Panc1 (cell line): ENCODE measurements around the gene TRAK2. TPM values are rescaled to one million over a fixed set of nuclear protein-coding genes. Genes with fewer than 3 reads are reported as not detected.

Experiments used
- ATAC-seq: fragments of 200-7000 bp; cut with Tn5 transposase; 2 replicates; pipeline ENCODE4 v1.9.1; 2020; ENCODE audit warnings: mild to moderate bottlenecking, moderate library complexity
- BruUV-seq: library from RNA; stranded (reverse); fragments of 400-500 nt; replicated peaks from 2 replicates; lab custom pipeline; 2021; lab: Mats Ljungman, UMichigan
- CTCF ChIA-PET: fragments of 300-600 bp; sonication (Branson Sonifier 250); formaldehyde crosslinking; loops from one replicate; lab custom pipeline; 2022; ENCODE audit warnings: antibody characterized with exemption; lab: Charles Lee
- POLR2A ChIA-PET: fragments of 300-600 bp; sonication (Branson Sonifier 250); formaldehyde crosslinking; loops from one replicate; lab custom pipeline; 2022; ENCODE audit warnings: antibody characterized with exemption; lab: Charles Lee
- DNase-seq: peaks from one replicate; pipeline ENCODE4 v3.0.0-alpha.2; 2010; ENCODE audit warnings: low read depth, low spot score
- H3K27ac ChIP-seq: 2 replicates; pipeline ENCODE4 v1.5.1; 2011; ENCODE audit warnings: mild to moderate bottlenecking, low read length, inconsistent platforms
- H3K27me3 ChIP-seq: fragments of 200-500 bp; sonication (Bioruptor generic); 2 replicates; pipeline ENCODE4 v1.6.0; 2014; ENCODE audit warnings: low read length, inconsistent platforms; ENCODE audit not compliant: control insufficient read depth, insufficient read depth
- H3K36me3 ChIP-seq: fragments of 200-500 bp; sonication (Bioruptor generic); 2 replicates; pipeline ENCODE4 v1.5.1; 2014; ENCODE audit warnings: inconsistent platforms, mild to moderate bottlenecking, low read length, moderate library complexity; ENCODE audit not compliant: control insufficient read depth, insufficient read depth
- H3K4me1 ChIP-seq: 2 replicates; pipeline ENCODE4 v1.5.1; 2011; ENCODE audit warnings: inconsistent platforms, mild to moderate bottlenecking, low read length, moderate library complexity; ENCODE audit not compliant: control insufficient read depth, insufficient read depth
- H3K4me3 ChIP-seq, 2 experiments: 2 replicates each; pipeline ENCODE4 v1.5.1; 2011 to 2012; ENCODE audit warnings: low read depth in 2 of 2, low read length in 2 of 2, mild to moderate bottlenecking in 2 of 2, inconsistent platforms in 1 of 2, moderate library complexity in 1 of 2
- H3K9me3 ChIP-seq: fragments of 200-500 bp; sonication (Bioruptor generic); 2 replicates; pipeline ENCODE4 v1.5.1; 2014; ENCODE audit warnings: low read depth, mild to moderate bottlenecking, inconsistent platforms, low read length, moderate library complexity; ENCODE audit not compliant: control insufficient read depth, insufficient read depth
- POLR2AphosphoS5 ChIP-seq: IDR thresholded peaks from 2 replicates; pipeline ENCODE4 v1.6.1; 2012; ENCODE audit warnings: mild to moderate bottlenecking, low read depth, low read length, moderate library complexity
- SIN3A ChIP-seq: IDR thresholded peaks from 2 replicates; pipeline ENCODE4 v1.6.1; 2012; ENCODE audit warnings: low read depth, mild to moderate bottlenecking, low read length, moderate library complexity, borderline replicate concordance; ENCODE audit not compliant: insufficient read depth
- TCF7L2 ChIP-seq: IDR thresholded peaks from 2 replicates; pipeline ENCODE4 v1.6.1; 2011; ENCODE audit warnings: mild to moderate bottlenecking, low read depth, low read length, inconsistent platforms
- in situ Hi-C: cut with HindIII; loops from 2 replicates; pipeline ENCODE4 v1.10.0; 2016; ENCODE audit warnings: low sequenced_read_pairs, low pct_unique_long_range_greater_than_20kb
- intact Hi-C: fragments of 100-400 bp; cut with micrococcal nuclease; formaldehyde crosslinking; loops from one replicate; pipeline ENCODE4 v1.10.0; 2022; ENCODE audit not compliant: unreplicated experiment
- total RNA-seq: library from RNA; stranded (reverse); gene quantifications from one replicate; pipeline ENCODE4 v1.2.1, GENCODE V29; 2021; ENCODE audit not compliant: unreplicated experiment
- TF ChIP-seq, protein P1 (sequence below): fragments of 450-650 bp; IDR thresholded peaks from 2 replicates; pipeline ENCODE4 v1.5.1; 2017; ENCODE audit warnings: mild to moderate bottlenecking
- TF ChIP-seq, protein P2 (sequence below), 2 experiments: IDR thresholded peaks; 2 replicates each; pipeline ENCODE4 v1.6.1; 2011 to 2012; ENCODE audit warnings: low read depth in 2 of 2, control low read depth in 1 of 2, low read length in 1 of 2, mild to moderate bottlenecking in 1 of 2, moderate library complexity in 1 of 2; ENCODE audit not compliant: insufficient read depth in 1 of 2

Gene TRAK2
- total RNA-seq, 1 experiment from 2014 or later = 35.7 TPM

- Histone ChIP-seq H3K4me3 (no peak overlapping the region), H3K36me3 (no peaks in the 10 kb centered on the region), H3K27ac (no peak overlapping the region), H3K9me3 (no peaks in the 10 kb centered on the region), H3K4me1 (peaks cover 11% of the 10 kb centered on the region; the same call in 1 of the 2 replicates), H3K27me3 (no peaks in the 10 kb centered on the region)
- ChIA-PET POLR2A (no interaction called here), CTCF (no interaction called here)
- ATAC-seq = no peak
- BruUV-seq = no TSS peak
- in situ Hi-C loops (no loop called here), intact Hi-C loops (no loop called here)
- DNase-seq = no peak
- TF ChIP-seq, protein P1, sequence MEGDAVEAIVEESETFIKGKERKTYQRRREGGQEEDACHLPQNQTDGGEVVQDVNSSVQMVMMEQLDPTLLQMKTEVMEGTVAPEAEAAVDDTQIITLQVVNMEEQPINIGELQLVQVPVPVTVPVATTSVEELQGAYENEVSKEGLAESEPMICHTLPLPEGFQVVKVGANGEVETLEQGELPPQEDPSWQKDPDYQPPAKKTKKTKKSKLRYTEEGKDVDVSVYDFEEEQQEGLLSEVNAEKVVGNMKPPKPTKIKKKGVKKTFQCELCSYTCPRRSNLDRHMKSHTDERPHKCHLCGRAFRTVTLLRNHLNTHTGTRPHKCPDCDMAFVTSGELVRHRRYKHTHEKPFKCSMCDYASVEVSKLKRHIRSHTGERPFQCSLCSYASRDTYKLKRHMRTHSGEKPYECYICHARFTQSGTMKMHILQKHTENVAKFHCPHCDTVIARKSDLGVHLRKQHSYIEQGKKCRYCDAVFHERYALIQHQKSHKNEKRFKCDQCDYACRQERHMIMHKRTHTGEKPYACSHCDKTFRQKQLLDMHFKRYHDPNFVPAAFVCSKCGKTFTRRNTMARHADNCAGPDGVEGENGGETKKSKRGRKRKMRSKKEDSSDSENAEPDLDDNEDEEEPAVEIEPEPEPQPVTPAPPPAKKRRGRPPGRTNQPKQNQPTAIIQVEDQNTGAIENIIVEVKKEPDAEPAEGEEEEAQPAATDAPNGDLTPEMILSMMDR = no peak
- TF ChIP-seq POLR2AphosphoS5 = no peak
- no peak for TF ChIP-seq TCF7L2
- TF ChIP-seq, protein P2, sequence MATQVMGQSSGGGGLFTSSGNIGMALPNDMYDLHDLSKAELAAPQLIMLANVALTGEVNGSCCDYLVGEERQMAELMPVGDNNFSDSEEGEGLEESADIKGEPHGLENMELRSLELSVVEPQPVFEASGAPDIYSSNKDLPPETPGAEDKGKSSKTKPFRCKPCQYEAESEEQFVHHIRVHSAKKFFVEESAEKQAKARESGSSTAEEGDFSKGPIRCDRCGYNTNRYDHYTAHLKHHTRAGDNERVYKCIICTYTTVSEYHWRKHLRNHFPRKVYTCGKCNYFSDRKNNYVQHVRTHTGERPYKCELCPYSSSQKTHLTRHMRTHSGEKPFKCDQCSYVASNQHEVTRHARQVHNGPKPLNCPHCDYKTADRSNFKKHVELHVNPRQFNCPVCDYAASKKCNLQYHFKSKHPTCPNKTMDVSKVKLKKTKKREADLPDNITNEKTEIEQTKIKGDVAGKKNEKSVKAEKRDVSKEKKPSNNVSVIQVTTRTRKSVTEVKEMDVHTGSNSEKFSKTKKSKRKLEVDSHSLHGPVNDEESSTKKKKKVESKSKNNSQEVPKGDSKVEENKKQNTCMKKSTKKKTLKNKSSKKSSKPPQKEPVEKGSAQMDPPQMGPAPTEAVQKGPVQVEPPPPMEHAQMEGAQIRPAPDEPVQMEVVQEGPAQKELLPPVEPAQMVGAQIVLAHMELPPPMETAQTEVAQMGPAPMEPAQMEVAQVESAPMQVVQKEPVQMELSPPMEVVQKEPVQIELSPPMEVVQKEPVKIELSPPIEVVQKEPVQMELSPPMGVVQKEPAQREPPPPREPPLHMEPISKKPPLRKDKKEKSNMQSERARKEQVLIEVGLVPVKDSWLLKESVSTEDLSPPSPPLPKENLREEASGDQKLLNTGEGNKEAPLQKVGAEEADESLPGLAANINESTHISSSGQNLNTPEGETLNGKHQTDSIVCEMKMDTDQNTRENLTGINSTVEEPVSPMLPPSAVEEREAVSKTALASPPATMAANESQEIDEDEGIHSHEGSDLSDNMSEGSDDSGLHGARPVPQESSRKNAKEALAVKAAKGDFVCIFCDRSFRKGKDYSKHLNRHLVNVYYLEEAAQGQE (IDR thresholded peaks at IDR 0.05; ENCODE audit: insufficient read depth in 1 of 2, low read depth in 2 of 2, low read length in 1 of 2) = no peak
These were observed 47.4 kb downstream of the TRAK2 start for GRCh38 chr2:201403880-201404279.

- in situ Hi-C loops (no loop called here), intact Hi-C loops (no loop called here)
- H3K4me3 ChIP-seq = no peak overlapping the region
- no TSS peak for BruUV-seq
- CTCF ChIA-PET = no interaction called here
- no peaks in the 10 kb centered on the region for H3K27me3 ChIP-seq
- TF ChIP-seq, protein P1 = no peak
- no peak for TF ChIP-seq SIN3A
- TF ChIP-seq TCF7L2 = no peak
- no peak for TF ChIP-seq POLR2AphosphoS5
- TF ChIP-seq, protein P2 (IDR thresholded peaks at IDR 0.05; ENCODE audit: insufficient read depth in 1 of 2, low read depth in 2 of 2, low read length in 1 of 2) = no peak
- ATAC-seq = no peak
- H3K9me3 ChIP-seq = no peaks in the 10 kb centered on the region
- DNase-seq = no peak
- POLR2A ChIA-PET = no interaction called here
- H3K4me1 ChIP-seq = peaks cover 11% of the 10 kb centered on the region; the same call in 1 of the 2 replicates
- H3K27ac ChIP-seq = peak overlapping the region; percentile 9; the same call in 1 of the 2 replicates
- no peaks in the 10 kb centered on the region; the same call in 1 of the 2 replicates for H3K36me3 ChIP-seq
These were observed 48.4 kb downstream of the TRAK2 start for GRCh38 chr2:201402651-201403562.
